GM12874 (cell line): ENCODE data around the gene NEURL4.
A peak's percentile ranks its signal among the peaks of the same experiment; 100 is the strongest.

Source experiments
- TF ChIP-seq, protein P1 (sequence below): IDR thresholded peaks from 2 replicates; pipeline ENCODE4 v1.5.1; 2011; ENCODE audit warnings: low read depth, mild to moderate bottlenecking, control low read depth, low read length, moderate library complexity; ENCODE audit not compliant: insufficient read depth

NEURL4 gene

DNA sequence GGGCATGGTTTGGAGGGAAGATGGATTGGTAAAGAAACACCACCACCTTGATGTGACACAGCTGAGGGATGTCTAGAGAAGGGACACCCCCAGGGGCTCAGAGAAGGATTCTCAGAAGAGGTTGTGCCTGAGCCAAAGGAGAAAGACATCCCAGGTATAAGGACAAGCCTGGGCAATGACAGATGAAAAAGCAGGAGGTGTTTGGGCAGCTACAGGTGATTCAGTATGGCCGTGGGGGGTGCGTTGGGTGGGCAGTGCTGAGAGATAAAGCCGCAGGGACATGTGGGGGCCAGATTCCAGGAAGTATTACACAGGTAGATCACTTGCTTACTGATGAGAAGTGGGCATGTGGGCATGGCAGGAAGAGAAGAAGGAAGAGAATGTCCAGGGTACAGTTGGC, 32.8 kb upstream of the NEURL4 start:
- TF ChIP-seq, protein P1, sequence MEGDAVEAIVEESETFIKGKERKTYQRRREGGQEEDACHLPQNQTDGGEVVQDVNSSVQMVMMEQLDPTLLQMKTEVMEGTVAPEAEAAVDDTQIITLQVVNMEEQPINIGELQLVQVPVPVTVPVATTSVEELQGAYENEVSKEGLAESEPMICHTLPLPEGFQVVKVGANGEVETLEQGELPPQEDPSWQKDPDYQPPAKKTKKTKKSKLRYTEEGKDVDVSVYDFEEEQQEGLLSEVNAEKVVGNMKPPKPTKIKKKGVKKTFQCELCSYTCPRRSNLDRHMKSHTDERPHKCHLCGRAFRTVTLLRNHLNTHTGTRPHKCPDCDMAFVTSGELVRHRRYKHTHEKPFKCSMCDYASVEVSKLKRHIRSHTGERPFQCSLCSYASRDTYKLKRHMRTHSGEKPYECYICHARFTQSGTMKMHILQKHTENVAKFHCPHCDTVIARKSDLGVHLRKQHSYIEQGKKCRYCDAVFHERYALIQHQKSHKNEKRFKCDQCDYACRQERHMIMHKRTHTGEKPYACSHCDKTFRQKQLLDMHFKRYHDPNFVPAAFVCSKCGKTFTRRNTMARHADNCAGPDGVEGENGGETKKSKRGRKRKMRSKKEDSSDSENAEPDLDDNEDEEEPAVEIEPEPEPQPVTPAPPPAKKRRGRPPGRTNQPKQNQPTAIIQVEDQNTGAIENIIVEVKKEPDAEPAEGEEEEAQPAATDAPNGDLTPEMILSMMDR: no peak

DNA sequence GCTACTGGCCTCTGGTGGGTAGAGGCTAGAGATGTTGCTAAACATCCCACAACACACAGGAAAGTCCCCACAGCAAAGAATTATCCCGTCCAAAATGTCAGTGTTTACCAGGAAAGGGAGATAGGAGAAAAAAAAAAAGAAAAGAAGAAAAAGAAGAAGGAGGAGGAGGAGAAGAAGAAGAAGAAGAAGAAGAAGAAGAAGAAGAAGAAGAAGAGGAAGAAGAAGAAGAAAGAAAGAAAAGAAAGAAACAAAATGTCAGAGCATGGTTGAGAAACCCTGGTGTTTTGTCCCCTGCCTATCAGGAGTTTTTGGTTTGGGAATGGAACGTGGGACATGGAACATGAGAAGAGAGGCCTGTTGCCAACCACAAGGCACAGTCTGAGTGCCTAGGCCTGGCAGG, 28.2 kb upstream of the NEURL4 start:
- TF ChIP-seq, protein P1: no peak

DNA sequence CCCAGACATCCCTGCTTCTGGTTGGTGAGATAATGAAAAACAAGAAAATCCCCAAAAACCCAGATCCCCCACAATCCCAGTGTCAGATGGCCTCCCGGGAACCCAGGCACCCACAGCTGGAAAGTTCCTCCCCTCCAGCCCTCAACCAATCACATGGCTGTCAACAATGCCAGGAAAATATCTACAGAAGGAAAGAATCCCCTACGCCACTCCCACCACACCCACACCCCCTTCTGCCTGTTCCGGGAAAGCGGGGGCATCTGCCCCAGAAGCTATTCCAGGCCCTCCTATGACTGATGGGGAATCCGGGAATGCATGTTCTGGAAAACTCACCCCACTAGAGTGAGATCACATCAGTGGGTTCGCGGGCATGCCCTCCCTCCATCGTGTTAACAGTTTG, 27.6 kb upstream of the NEURL4 start:
- TF ChIP-seq, protein P1: no peak

DNA sequence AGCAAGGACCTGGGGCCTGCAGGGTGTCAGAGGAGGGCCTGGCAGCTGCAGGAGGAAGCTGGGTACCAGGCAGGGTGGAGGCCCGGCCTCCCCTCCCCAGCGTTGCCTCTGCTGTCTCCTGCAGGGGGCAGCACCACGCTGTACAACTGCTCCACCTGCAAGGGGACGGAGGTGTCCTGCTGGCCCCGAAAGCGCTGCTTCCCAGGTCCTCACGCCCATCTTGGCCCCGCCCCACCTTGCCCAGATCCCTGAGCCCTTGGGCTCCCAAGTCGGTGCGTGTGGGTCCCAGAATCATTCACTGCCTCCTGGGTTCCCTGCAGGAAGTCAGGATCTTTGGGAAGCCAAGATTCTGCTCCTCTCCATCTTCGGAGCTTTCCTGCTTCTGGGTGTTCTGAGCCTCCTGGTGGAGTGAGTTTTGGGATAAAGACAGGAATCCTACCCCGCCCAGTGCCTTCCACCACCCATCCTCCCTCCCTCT, 27.0 kb upstream of the NEURL4 start:
- TF ChIP-seq, protein P1: peak; percentile 97

DNA sequence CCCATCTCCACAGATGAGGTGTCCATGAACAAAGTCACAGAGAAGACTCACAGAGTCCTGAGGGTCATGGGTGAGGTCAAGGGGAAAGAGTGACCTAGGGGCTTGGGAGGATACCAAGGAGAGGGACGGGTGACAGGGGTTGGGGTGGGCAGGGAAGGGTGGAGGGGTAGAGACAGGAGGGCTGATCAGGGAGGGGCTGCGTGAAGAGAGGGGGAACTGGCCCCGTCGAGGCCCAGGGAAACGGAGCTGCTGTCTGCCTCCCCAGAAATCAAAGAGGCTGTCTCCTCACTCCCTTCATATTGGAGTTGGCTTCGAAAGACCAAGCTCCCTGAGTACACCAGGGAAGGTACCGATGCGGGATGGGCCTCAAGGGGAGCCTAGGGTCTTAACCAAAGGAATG, 26.4 kb upstream of the NEURL4 start:
- TF ChIP-seq, protein P1: no peak

DNA sequence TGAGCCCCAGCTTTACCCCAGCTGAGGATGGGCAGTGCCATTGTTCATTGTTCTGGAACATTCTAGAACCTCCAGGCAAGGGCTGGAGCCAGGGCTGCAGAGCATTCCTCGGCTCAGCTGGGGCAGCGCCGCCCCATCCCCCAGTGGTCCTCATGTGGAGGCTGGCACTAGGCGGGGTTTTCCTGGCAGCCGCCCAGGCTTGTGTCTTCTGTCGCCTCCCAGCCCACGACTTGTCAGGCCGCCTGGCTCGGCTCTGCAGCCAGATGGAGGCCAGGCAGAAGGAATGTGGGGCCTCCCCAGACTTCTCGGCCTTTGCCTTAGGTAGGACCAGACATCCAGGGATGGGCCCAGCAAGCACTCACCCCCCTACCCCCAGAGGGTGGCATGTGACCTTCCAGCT, 25.9 kb upstream of the NEURL4 start, which contains the start of gene TMEM95:
TMEM95 (plus strand) TSS at position 104 of the 400 bp plus-strand sequence; CDS start at position 153, 49 bp downstream.
- TF ChIP-seq, protein P1: no peak

DNA sequence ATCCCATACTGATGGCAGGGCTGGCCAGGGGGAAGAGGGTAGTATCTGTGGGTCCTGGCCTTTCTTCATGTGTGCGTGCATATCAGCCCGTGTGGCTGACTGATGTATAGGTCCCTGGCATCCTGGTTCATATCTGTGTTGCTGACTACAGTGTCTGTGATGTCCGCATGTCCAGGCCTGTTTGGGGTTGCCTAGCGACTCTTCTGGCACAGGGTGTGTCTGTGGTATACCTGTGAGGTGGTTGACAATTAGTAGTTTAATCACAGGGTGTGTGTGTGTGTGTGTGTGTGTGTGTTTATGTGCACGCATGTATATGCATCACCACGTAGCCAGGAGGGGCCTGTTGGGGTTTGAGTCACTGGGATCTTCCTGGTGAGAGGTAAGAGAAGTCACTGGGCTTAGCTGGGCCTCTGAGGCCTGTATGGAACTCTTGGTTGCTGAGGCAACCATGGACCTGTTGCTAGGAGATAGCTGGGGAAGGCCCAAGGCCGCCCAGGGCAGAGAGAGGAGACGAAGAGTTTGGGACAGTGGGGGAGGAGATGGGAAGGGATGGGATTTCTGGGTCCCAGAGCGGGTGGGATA, 25.2 kb upstream of the NEURL4 start:
- TF ChIP-seq, protein P1: no peak
